GM12878 (cell line): ENCODE measurements around the gene SLC35G1. TPM values are rescaled to one million over a fixed set of nuclear protein-coding genes. Genes with fewer than 3 reads are reported as not detected.

Experiments used
- ATAC-seq: fragments of 200-7000 bp; cut with Tn5 transposase; 3 replicates; pipeline ENCODE4 v1.9.1; 2020; ENCODE audit warnings: mild to moderate bottlenecking, moderate library complexity
- BruUV-seq: library from RNA; stranded (reverse); fragments of 400-500 nt; replicated peaks from 2 replicates; lab custom pipeline; 2021; lab: Mats Ljungman, UMichigan
- CTCF ChIA-PET: fragments of 300-600 bp; sonication (Branson Sonifier 250); formaldehyde crosslinking; extraction: SDS; loops from one replicate; lab custom pipeline; 2021; ENCODE audit warnings: inconsistent platforms; lab: Yijun Ruan, JAX
- POLR2A ChIA-PET: fragments of 350-600 bp; formaldehyde crosslinking; extraction: SDS; loops from one replicate; lab custom pipeline; 2021; ENCODE audit warnings: inconsistent platforms; lab: Charles Lee
- RAD21 ChIA-PET: fragments of 300-600 bp; sonication (Branson Sonifier 250); formaldehyde crosslinking; loops from one replicate; lab custom pipeline; 2023; ENCODE audit warnings: antibody characterized with exemption; ENCODE audit not compliant: unreplicated experiment; lab: Charles Lee
- SMC1A ChIA-PET: fragments of 300-600 bp; sonication (Branson Sonifier 250); formaldehyde crosslinking; loops from one replicate; lab custom pipeline; 2023; ENCODE audit not compliant: unreplicated experiment, uncharacterized antibody; lab: Charles Lee
- DNase-seq: peaks from one replicate; pipeline ENCODE4 v3.0.0-alpha.2; 2011; ENCODE audit warnings: low read depth, low spot score
- FAIRE-seq: peaks from 3 replicates; lab custom pipeline; 2011; peaks lifted over from hg19 to GRCh38; lab: Jason Lieb, UNC
- H2AFZ ChIP-seq: 2 replicates; pipeline ENCODE4 v1.6.0; 2011; ENCODE audit warnings: low read depth, low read length, control low read depth; ENCODE audit not compliant: control insufficient read depth
- H3K27ac ChIP-seq: 2 replicates; pipeline ENCODE4 v1.5.1; 2011; ENCODE audit warnings: control low read depth; ENCODE audit not compliant: control insufficient read depth, insufficient read depth
- H3K27me3 ChIP-seq, 2 experiments: replicated peaks in 1 of 2; 2 replicates each; pipeline versions ENCODE4 v1.6.0 to v1.6.1; 2011; ENCODE audit warnings: low read length in 1 of 2; ENCODE audit not compliant: control insufficient read depth in 2 of 2, insufficient read depth in 2 of 2
- H3K36me3 ChIP-seq, 2 experiments: 2 replicates each; pipeline ENCODE4 v1.5.1; 2011; ENCODE audit warnings: low read length in 1 of 2; ENCODE audit not compliant: control insufficient read depth in 2 of 2, insufficient read depth in 2 of 2
- H3K4me1 ChIP-seq: 2 replicates; pipeline ENCODE4 v1.6.1; 2011; ENCODE audit warnings: mild to moderate bottlenecking, low read length, moderate library complexity, mixed read lengths; ENCODE audit not compliant: control insufficient read depth, insufficient read depth
- H3K4me2 ChIP-seq: 2 replicates; pipeline ENCODE4 v1.6.0; 2011; ENCODE audit warnings: control low read depth; ENCODE audit not compliant: control insufficient read depth, insufficient read depth
- H3K4me3 ChIP-seq: fragments of 200-600 bp; sonication (generic); 2 replicates; pipeline ENCODE4 v1.5.1; 2016
- H3K79me2 ChIP-seq: 2 replicates; pipeline ENCODE4 v1.6.0; 2011; ENCODE audit warnings: low read length; ENCODE audit not compliant: control insufficient read depth, insufficient read depth
- H3K9ac ChIP-seq: 2 replicates; pipeline ENCODE4 v1.8.0; 2011; ENCODE audit warnings: low read length, control low read depth, mixed read lengths; ENCODE audit not compliant: control insufficient read depth, insufficient read depth
- H3K9me3 ChIP-seq: replicated peaks from 3 replicates; pipeline ENCODE4 v1.5.1; 2011; ENCODE audit warnings: mild to moderate bottlenecking, low read length; ENCODE audit not compliant: control insufficient read depth, insufficient read depth
- H4K20me1 ChIP-seq: 2 replicates; pipeline ENCODE4 v1.6.0; 2011; ENCODE audit not compliant: control insufficient read depth, insufficient read depth
- EP300 ChIP-seq, 2 experiments: fragments of 150-350 bp in 1 of 2; IDR thresholded peaks; 2 replicates each; pipeline ENCODE4 v1.6.1; 2011 to 2012; ENCODE audit warnings: low read depth in 2 of 2, low read length in 2 of 2, borderline replicate concordance in 1 of 2, improper control_type of control experiment in 1 of 2, inconsistent platforms in 1 of 2; ENCODE audit not compliant: control insufficient read depth in 1 of 2
- FOXK2 ChIP-seq: fragments of 450-650 bp; IDR thresholded peaks from 2 replicates; pipeline ENCODE4 v1.6.1; 2017; ENCODE audit warnings: mild to moderate bottlenecking, moderate library complexity
- HDAC6 ChIP-seq: fragments of 200-600 bp; sonication (generic); IDR thresholded peaks from one replicate; pipeline ENCODE4 v1.8.0; 2017; ENCODE audit warnings: antibody characterized with exemption; ENCODE audit not compliant: unreplicated experiment
- MEF2A ChIP-seq: IDR thresholded peaks from 2 replicates; pipeline ENCODE4 v1.6.1; 2011; ENCODE audit warnings: low read depth, mild to moderate bottlenecking, low read length, moderate library complexity; ENCODE audit not compliant: insufficient read depth
- TCF3 ChIP-seq: IDR thresholded peaks from 2 replicates; pipeline ENCODE4 v1.6.1; 2012; ENCODE audit warnings: low read depth, mild to moderate bottlenecking, low read length, borderline replicate concordance; ENCODE audit not compliant: insufficient read depth
- WGBS: methylation state at CpG from one replicate; pipeline ENCODE4 v1.1.6; 2016; ENCODE audit warnings: low lambda C conversion rate; ENCODE audit not compliant: insufficient replicate concordance, insufficient coverage; ENCODE audit errors: missing lambda C conversion rate; 5-methylcytosine and 5-hydroxymethylcytosine counted together
- in situ Hi-C: fragments of 300-500 bp; cut with MboI; formaldehyde crosslinking; loops from 9 replicates; pipeline ENCODE4 v1.14.3; 2018; ENCODE audit warnings: mixed read lengths
- intact Hi-C: fragments of 100-400 bp; cut with micrococcal nuclease; formaldehyde crosslinking; loops from one replicate; pipeline ENCODE4 v1.14.2; 2022; ENCODE audit not compliant: unreplicated experiment
- polyA plus RNA-seq, 11 experiments: library from polyadenylated mRNA; depleted of rRNA in 4 of 11; unstranded in 6 of 11; stranded (reverse) in 5 of 11; fragments of >200 nt; fragmentation: Nextera tagmentation in 4 of 11; fragmentation: Illumina TruSeq in 1 of 11; extraction: Ambion mirVana in 4 of 11; extraction: Trizol in 1 of 11; gene quantifications; 1 replicate in 1 of 11; 2 replicates in 10 of 11; pipeline versions ENCODE4 v1.2.1 to v1.2.3, GENCODE V29; 2011 to 2016; ENCODE audit warnings: inconsistent platforms in 2 of 11, missing spikeins in 2 of 11, low read depth in 1 of 11
- total RNA-seq, 4 experiments: library from RNA; depleted of rRNA in 3 of 4; stranded (reverse); fragments of >200 nt in 3 of 4; fragmentation: Illumina TruSeq in 1 of 4; extraction: Trizol in 1 of 4; gene quantifications; 2 replicates each; pipeline versions ENCODE4 v1.2.1 to v1.2.3, GENCODE V29; 2013 to 2021
- TF ChIP-seq, protein P1 (sequence below): fragments of 450-650 bp; IDR thresholded peaks from 2 replicates; pipeline ENCODE4 v1.6.1; 2018; ENCODE audit warnings: borderline replicate concordance, mild to moderate bottlenecking; ENCODE audit not compliant: partially characterized antibody

The SLC35G1 gene
- total and polyA plus RNA-seq, 10 of the 15 experiments (the other 5 are each of a cell fraction or from before 2014, with no cell fraction given) = 1.7 to 8.8 (median 6.7) TPM

DNA sequence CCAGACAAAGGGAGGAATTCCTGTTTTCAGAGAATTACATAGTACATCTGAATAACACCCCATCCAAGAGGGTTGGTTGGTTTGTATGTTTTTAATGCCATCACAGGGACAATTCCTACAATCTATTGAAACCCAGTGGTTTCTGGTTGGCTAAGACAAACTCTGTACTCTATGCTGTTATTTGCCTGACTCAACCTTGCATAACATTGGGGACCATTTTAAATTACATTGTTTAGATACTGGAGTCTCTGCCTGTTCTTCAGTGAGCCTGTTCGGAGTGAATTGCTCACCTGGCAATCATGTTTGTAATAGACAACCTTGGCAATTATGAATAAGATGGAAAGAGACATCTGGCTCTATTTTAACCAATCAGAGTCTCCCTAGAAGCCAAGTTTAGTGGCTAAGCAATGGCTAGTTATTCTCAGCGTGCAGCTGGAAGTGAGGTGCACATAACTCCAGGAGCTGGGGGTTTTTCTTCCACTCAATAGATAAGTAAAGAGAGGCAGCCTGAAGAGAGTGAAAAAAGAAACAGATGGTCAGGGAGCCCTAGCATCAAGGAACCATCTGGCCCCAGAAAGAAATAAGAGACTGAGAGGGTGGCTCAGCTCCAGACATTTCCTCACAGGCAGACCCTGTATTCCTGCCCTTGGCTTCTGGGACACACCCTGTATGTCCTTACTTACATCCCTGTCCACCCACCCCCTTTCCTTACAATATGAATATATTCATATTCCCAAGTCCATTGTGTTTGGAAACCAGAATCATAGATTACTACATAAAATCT is 21.2 kb upstream of the SLC35G1 start:
- H4K20me1 ChIP-seq = no peaks in the 10 kb centered on the region
- CTCF ChIA-PET = no interaction called here

More for the DNA sequence above, 21.2 kb upstream of the SLC35G1 start:
- Histone ChIP-seq H2AFZ (no peak overlapping the region), H3K9ac (no peak overlapping the region), H3K27me3 (no peaks in the 10 kb centered on the region; a peak in 1 of 4 replicates), H3K4me2 (no peak overlapping the region), H3K27ac (no peak overlapping the region), H3K36me3 (no peaks in the 10 kb centered on the region), H3K4me1 (no peaks in the 10 kb centered on the region), H3K79me2 (no peaks in the 10 kb centered on the region), H3K9me3 (no peaks in the 10 kb centered on the region; the same call in 2 of the 3 replicates), H3K4me3 (no peak overlapping the region)
- FAIRE-seq (no peak), DNase-seq (no peak), ATAC-seq (no peak)
- RAD21 ChIA-PET = no interaction called here
- no TSS peak for BruUV-seq
- SMC1A ChIA-PET = no interaction called here
- POLR2A ChIA-PET = no interaction called here
- WGBS = 0% methylated on average over 2 of the region's 2 CpGs
- in situ Hi-C loops = no loop called here
- TF ChIP-seq, protein P1, sequence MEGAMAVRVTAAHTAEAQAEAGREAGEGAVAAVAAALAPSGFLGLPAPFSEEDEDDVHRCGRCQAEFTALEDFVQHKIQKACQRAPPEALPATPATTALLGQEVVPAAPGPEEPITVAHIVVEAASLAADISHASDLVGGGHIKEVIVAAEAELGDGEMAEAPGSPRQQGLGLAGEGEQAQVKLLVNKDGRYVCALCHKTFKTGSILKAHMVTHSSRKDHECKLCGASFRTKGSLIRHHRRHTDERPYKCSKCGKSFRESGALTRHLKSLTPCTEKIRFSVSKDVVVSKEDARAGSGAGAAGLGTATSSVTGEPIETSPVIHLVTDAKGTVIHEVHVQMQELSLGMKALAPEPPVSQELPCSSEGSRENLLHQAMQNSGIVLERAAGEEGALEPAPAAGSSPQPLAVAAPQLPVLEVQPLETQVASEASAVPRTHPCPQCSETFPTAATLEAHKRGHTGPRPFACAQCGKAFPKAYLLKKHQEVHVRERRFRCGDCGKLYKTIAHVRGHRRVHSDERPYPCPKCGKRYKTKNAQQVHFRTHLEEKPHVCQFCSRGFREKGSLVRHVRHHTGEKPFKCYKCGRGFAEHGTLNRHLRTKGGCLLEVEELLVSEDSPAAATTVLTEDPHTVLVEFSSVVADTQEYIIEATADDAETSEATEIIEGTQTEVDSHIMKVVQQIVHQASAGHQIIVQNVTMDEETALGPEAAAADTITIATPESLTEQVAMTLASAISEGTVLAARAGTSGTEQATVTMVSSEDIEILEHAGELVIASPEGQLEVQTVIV = no peak
- TF ChIP-seq MEF2A (no peak), TCF3 (no peak), FOXK2 (no peak), EP300 (IDR thresholded peaks at IDR 0.05; ENCODE audit: borderline replicate concordance in 1 of 2, control insufficient read depth in 1 of 2, low read depth in 2 of 2, low read length in 2 of 2) (no peak), HDAC6 (no peak)
- TF ChIP-seq, all 136 proteins: peak for 0
- intact Hi-C loops = no loop called here
